Measurements from ENCODE around the gene KCNK5. TPM values are rescaled to one million over a fixed set of nuclear protein-coding genes. Genes with fewer than 3 reads are reported as not detected.

Gene KCNK5, protein sequence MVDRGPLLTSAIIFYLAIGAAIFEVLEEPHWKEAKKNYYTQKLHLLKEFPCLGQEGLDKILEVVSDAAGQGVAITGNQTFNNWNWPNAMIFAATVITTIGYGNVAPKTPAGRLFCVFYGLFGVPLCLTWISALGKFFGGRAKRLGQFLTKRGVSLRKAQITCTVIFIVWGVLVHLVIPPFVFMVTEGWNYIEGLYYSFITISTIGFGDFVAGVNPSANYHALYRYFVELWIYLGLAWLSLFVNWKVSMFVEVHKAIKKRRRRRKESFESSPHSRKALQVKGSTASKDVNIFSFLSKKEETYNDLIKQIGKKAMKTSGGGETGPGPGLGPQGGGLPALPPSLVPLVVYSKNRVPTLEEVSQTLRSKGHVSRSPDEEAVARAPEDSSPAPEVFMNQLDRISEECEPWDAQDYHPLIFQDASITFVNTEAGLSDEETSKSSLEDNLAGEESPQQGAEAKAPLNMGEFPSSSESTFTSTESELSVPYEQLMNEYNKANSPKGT
- 1.0 to 1.5 TPM (median 1.2 TPM) in 5 replicates for total RNA-seq (2022; extraction: Qiagen RNA extraction)

DNA sequence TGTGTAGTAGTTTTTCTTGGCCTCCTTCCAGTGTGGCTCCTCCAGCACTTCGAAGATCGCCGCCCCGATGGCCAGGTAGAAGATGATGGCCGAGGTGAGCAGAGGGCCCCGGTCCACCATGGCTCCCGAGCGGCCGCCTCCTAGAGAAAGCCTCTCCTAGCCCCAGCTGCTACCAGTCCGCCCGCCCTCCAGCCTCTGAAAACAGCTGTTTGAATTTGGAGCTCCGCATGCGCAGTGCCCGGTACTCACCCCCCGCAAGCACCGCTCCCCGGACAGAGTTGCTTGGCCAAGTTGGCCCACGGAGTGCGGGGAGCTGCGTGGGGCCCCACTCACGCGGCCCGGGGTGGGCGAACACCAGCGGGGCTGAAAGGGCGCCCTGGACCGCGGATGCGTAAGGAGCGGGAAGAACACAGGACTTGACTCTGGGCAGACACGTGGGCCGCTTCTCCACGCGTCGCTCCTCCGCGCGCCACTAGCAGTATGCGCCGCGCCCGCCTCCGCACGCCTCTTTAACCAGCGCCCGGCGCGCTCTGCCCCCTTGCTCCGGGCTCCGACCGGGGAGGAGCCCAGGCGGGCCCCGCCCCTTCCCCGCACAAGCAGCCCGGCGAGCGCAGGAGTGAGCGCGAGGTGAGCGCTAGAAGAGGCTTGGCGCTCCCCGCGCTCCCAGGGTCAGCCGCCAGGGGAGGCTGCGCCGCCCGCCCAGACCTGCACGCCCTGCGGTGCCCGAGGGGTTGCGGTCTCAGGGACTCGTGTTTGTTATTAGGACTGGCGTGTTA lies at the start of gene KCNK5:
KCNK5 (minus strand) TSS at position 484 of the 776 bp plus-strand sequence; CDS start at position 120, 364 bp downstream.

Other genes starting within 250 kb of the KCNK5 start
- gene GLP1R, start 180.7 kb downstream of the KCNK5 start, total RNA-seq (2022; extraction: Qiagen RNA extraction), result not detected in 5 replicates
- 5.6 to 6.4 TPM (median 5.8 TPM) in 5 replicates for gene SAYSD1, start 114.3 kb downstream of the KCNK5 start, total RNA-seq (2022; extraction: Qiagen RNA extraction)
- gene KCNK17, start 84.9 kb upstream of the KCNK5 start, total RNA-seq (2022; extraction: Qiagen RNA extraction), result not detected in 5 replicates
- not detected in 5 replicates for gene KCNK16, start 93.2 kb upstream of the KCNK5 start, total RNA-seq (2022; extraction: Qiagen RNA extraction)